CD14-positive monocyte (primary cell): Measurements from ENCODE around the gene RRP12. TPM values are rescaled to one million over a fixed set of nuclear protein-coding genes. Genes with fewer than 3 reads are reported as not detected.

Source experiments
- DNase-seq, 3 donors: peaks; one replicate each; pipeline ENCODE4 v3.0.0-alpha.2; 2011 to 2022
- H2AFZ ChIP-seq: 2 replicates; pipeline ENCODE4 v1.6.0; 2012; ENCODE audit warnings: mild to moderate bottlenecking, low read depth, low read length, inconsistent platforms; ENCODE audit not compliant: insufficient read depth, poor library complexity, severe bottlenecking
- H3K27ac ChIP-seq, 2 donors: 1 replicate in 1 of 2; 2 replicates in 1 of 2; pipeline ENCODE4 v1.5.1; 2012 to 2013; ENCODE audit warnings: low read length in 2 of 2, control low read depth in 1 of 2, inconsistent platforms in 1 of 2, low read depth in 1 of 2, mild to moderate bottlenecking in 1 of 2
- H3K27me3 ChIP-seq, 2 donors: one replicate each; pipeline versions ENCODE4 v1.6.0 to v1.6.1; 2011 to 2013; ENCODE audit warnings: low read length in 2 of 2; ENCODE audit not compliant: control insufficient read depth in 2 of 2, insufficient read depth in 2 of 2
- H3K36me3 ChIP-seq, 2 donors: replicated peaks in 1 of 2; 1 replicate in 1 of 2; 2 replicates in 1 of 2; pipeline versions ENCODE4 v1.5.1 to v1.6.1; 2012 to 2013; ENCODE audit warnings: low read length in 2 of 2, control low read depth in 1 of 2, inconsistent platforms in 1 of 2, mild to moderate bottlenecking in 1 of 2; ENCODE audit not compliant: insufficient read depth in 2 of 2, control insufficient read depth in 1 of 2
- H3K4me1 ChIP-seq, 2 donors: 1 replicate in 1 of 2; 2 replicates in 1 of 2; pipeline versions ENCODE4 v1.5.1 to v1.6.1; 2012 to 2013; ENCODE audit warnings: low read length in 2 of 2, control low read depth in 1 of 2, inconsistent platforms in 1 of 2, mild to moderate bottlenecking in 1 of 2, moderate library complexity in 1 of 2; ENCODE audit not compliant: insufficient read depth in 2 of 2, control insufficient read depth in 1 of 2
- H3K4me2 ChIP-seq: replicated peaks from 2 replicates; pipeline ENCODE3; 2012; ENCODE audit warnings: low read length, moderate library complexity, mild to moderate bottlenecking; ENCODE audit not compliant: poor library complexity, severe bottlenecking; ENCODE audit errors: extremely low read depth
- H3K4me3 ChIP-seq, 3 experiments: fragments of 200-600 bp in 1 of 3; sonication (generic) in 1 of 3; replicated peaks in 1 of 3; 1 replicate in 2 of 3; 2 replicates in 1 of 3; pipeline ENCODE4 v1.5.1; 2011 to 2013; ENCODE audit warnings: low read length in 3 of 3, mild to moderate bottlenecking in 3 of 3, control low read depth in 2 of 3, low read depth in 2 of 3, inconsistent platforms in 1 of 3, moderate library complexity in 1 of 3
- H3K79me2 ChIP-seq: 2 replicates; pipeline ENCODE4 v1.6.0; 2012; ENCODE audit warnings: mild to moderate bottlenecking, control low read depth, inconsistent platforms, low read length, moderate library complexity; ENCODE audit not compliant: insufficient read depth
- H3K9ac ChIP-seq: 2 replicates; pipeline ENCODE4 v1.6.0; 2017; ENCODE audit warnings: low read length, mild to moderate bottlenecking; ENCODE audit not compliant: insufficient read depth, poor library complexity, severe bottlenecking
- H3K9me3 ChIP-seq, 2 donors: replicated peaks in 1 of 2; 1 replicate in 1 of 2; 2 replicates in 1 of 2; pipeline versions ENCODE4 v1.5.1 to v1.6.1; 2012 to 2013; ENCODE audit warnings: low read length in 2 of 2, control low read depth in 1 of 2; ENCODE audit not compliant: control insufficient read depth in 1 of 2, insufficient read depth in 1 of 2
- H4K20me1 ChIP-seq: 2 replicates; pipeline ENCODE4 v1.6.0; 2012; ENCODE audit warnings: mild to moderate bottlenecking, low read length, control low read depth, moderate library complexity; ENCODE audit not compliant: insufficient read depth
- H3K27ac Mint-ChIP-seq, 7 donors: one replicate each; pipeline ENCODE4 v1.8.0; 2020; ENCODE audit warnings: mild to moderate bottlenecking in 7 of 7, mixed read lengths in 7 of 7, moderate library complexity in 6 of 7, inconsistent platforms in 2 of 7
- H3K27me3 Mint-ChIP-seq, 3 donors: one replicate each; pipeline ENCODE4 v1.8.0; 2021 to 2022; ENCODE audit warnings: low read depth in 3 of 3, mild to moderate bottlenecking in 3 of 3, mixed read lengths in 3 of 3, moderate library complexity in 3 of 3, inconsistent platforms in 1 of 3
- H3K36me3 Mint-ChIP-seq, 2 donors: one replicate each; pipeline ENCODE4 v1.8.0; 2020; ENCODE audit warnings: mixed read lengths in 2 of 2, inconsistent platforms in 1 of 2, mild to moderate bottlenecking in 1 of 2
- H3K4me1 Mint-ChIP-seq: one replicate; pipeline ENCODE4 v1.8.0; 2020; ENCODE audit warnings: mild to moderate bottlenecking, mixed read lengths
- H3K4me3 Mint-ChIP-seq, 2 donors: one replicate each; pipeline ENCODE4 v1.8.0; 2020; ENCODE audit warnings: mild to moderate bottlenecking in 2 of 2, mixed read lengths in 2 of 2, moderate library complexity in 1 of 2
- H3K9me3 Mint-ChIP-seq, 7 donors: one replicate each; pipeline ENCODE4 v1.8.0; 2020 to 2022; ENCODE audit warnings: mixed read lengths in 7 of 7, mild to moderate bottlenecking in 6 of 7, moderate library complexity in 6 of 7, inconsistent platforms in 2 of 7
- WGBS: methylation state at CpG from one replicate; pipeline ENCODE4 v1.1.5; 2013; ENCODE audit warnings: missing lambda C conversion rate; ENCODE audit not compliant: insufficient coverage; 5-methylcytosine and 5-hydroxymethylcytosine counted together
- intact Hi-C, 2 donors: fragments of 100-400 bp; cut with micrococcal nuclease; formaldehyde crosslinking; loops; one replicate each; pipeline versions ENCODE4 v1.15.0 to v1.15.1; 2023
- polyA plus RNA-seq, 3 donors: library from polyadenylated mRNA; depleted of rRNA in 1 of 3; unstranded in 2 of 3; stranded (reverse) in 1 of 3; fragments of 300-500 nt in 2 of 3; fragments of >200 nt in 1 of 3; fragmentation: Illumina TruSeq in 2 of 3; gene quantifications; 1 replicate in 2 of 3; 2 replicates in 1 of 3; pipeline ENCODE4 v1.2.3, GENCODE V29; 2012 to 2021
- TF ChIP-seq, protein P1 (sequence below): fragments of 200-600 bp; IDR thresholded peaks from one replicate; pipeline ENCODE4 v1.8.0; 2022; ENCODE audit warnings: antibody characterized with exemption, mild to moderate bottlenecking

The RRP12 gene
- polyA plus RNA-seq, 3 donors, result 31.0 to 98.7 (median 44.3) TPM

DNA sequence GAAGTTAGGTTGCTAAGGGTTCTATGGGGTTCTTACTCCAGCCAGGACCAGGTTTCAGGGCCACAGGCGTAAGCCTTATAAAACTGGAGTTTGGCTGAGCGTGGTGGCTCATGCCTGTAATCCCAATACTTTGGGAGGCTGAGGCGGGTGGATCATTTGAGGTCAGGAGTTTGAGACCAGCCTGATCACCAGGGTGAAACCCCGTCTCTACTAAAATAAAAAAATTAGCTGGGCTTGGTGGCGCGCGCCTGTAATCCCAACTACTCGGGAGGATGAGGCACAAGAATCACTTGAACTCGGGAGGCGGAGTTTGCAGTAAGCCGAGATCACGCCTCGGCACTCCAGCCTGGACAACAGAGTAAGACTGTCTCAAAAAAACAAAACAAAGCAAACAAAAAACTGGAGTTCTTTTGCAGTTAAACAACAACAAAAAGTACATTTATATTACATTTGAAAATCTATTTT, 347 bp upstream of the RRP12 start:
- peaks cover 4 to 17% of the 10 kb centered on the region in 2 donors for H3K36me3 ChIP-seq
- DNase-seq, result no peak
- Mint-ChIP-seq H3K27me3 (peaks cover 0 to 2% (median 0%) of the 10 kb centered on the region in 3 donors), H3K9me3 (no peaks in the 10 kb centered on the region), H3K27ac (peak overlapping the region; percentile 97 to 100 (median 98)), H3K36me3 (peaks cover 8 to 22% of the 10 kb centered on the region in 2 donors), H3K4me1 (peaks cover 39% of the 10 kb centered on the region), H3K4me3 (peak overlapping the region; percentile 91 to 94)
- no peaks in the 10 kb centered on the region for H3K9me3 ChIP-seq
- peaks cover 6% of the 10 kb centered on the region for H4K20me1 ChIP-seq
- peaks cover 55 to 65% of the 10 kb centered on the region in 2 donors for H3K4me1 ChIP-seq
- TF ChIP-seq, protein P1, sequence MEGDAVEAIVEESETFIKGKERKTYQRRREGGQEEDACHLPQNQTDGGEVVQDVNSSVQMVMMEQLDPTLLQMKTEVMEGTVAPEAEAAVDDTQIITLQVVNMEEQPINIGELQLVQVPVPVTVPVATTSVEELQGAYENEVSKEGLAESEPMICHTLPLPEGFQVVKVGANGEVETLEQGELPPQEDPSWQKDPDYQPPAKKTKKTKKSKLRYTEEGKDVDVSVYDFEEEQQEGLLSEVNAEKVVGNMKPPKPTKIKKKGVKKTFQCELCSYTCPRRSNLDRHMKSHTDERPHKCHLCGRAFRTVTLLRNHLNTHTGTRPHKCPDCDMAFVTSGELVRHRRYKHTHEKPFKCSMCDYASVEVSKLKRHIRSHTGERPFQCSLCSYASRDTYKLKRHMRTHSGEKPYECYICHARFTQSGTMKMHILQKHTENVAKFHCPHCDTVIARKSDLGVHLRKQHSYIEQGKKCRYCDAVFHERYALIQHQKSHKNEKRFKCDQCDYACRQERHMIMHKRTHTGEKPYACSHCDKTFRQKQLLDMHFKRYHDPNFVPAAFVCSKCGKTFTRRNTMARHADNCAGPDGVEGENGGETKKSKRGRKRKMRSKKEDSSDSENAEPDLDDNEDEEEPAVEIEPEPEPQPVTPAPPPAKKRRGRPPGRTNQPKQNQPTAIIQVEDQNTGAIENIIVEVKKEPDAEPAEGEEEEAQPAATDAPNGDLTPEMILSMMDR, result no peak
- peak overlapping the region; percentile 81 for H3K4me2 ChIP-seq
- H3K9ac ChIP-seq, result peak overlapping the region; percentile 96
- WGBS, result 53% methylated on average over 3 of the region's 13 CpGs
- peaks cover 29% of the 10 kb centered on the region for H3K79me2 ChIP-seq
- intact Hi-C loops, result loop anchor here (2.0 to 5.0 kb wide), 3 partner anchors 34 to 96 kb away; partner anchors contain the start of genes MMS19 (in 1 of the 2) and UBTD1 (in 1 of the 2)
- peak overlapping the region; percentile 87 to 98 for H3K27ac ChIP-seq
- peak overlapping the region in 1 of 3 experiments; percentile 97 for H3K4me3 ChIP-seq
- no peaks in the 10 kb centered on the region for H3K27me3 ChIP-seq
- H2AFZ ChIP-seq, result no peak overlapping the region

DNA sequence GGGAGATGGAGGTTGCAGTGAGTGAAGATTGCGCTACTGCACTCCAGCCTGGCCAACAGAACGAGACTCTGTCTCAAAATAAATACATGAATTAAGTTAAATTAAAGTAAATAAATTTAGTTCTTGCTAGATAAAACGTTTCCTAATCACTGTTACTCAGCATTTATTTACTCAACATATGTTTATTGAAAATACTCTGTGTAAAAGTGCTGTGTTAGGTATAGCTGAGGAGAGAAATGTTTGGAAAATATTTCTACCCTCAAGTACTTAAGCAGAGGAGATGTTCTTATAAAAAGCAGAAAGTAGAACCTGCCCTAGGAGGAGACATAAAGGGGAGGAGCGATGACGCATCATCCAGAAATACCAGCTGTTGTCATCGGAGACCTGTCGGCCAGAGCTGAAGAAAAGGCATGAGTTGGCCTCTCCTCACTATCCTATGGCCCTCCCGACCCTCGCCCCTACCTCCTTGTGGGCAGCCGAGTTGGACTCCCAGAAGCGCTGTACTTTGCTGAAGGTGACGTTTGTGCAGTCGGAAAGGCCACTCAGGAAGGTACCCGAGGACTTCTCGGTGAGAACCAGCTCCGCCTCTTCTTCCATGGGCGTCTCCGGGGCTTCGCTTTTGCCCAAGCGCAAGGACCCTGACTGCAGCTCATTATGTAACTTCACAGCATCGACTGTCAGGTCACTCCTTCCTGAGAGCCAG, 1.1 kb downstream of the RRP12 start:
- Histone ChIP-seq H3K4me3 (peak overlapping the region; percentile 73 to 97 (median 85)), H2AFZ (no peak overlapping the region), H3K9me3 (no peaks in the 10 kb centered on the region), H3K9ac (peak overlapping the region; percentile 96), H3K36me3 (peaks cover 17 to 31% of the 10 kb centered on the region in 2 donors), H3K79me2 (peaks cover 30% of the 10 kb centered on the region), H3K4me1 (peaks cover 40 to 50% of the 10 kb centered on the region in 2 donors), H4K20me1 (peaks cover 6% of the 10 kb centered on the region), H3K4me2 (peak overlapping the region; percentile 81), H3K27ac (peak overlapping the region; percentile 87 to 98), H3K27me3 (no peaks in the 10 kb centered on the region)
- Mint-ChIP-seq H3K4me3 (peak overlapping the region; percentile 91 to 94), H3K4me1 (peaks cover 29% of the 10 kb centered on the region), H3K27me3 (peaks cover 0 to 2% (median 0%) of the 10 kb centered on the region in 3 donors), H3K27ac (peak overlapping the region; percentile 97 to 100 (median 98)), H3K36me3 (peaks cover 16 to 37% of the 10 kb centered on the region in 2 donors), H3K9me3 (no peaks in the 10 kb centered on the region)
- TF ChIP-seq, protein P1, result no peak
- intact Hi-C loops, result loop anchor here (2.0 to 5.0 kb wide), 3 partner anchors 33 to 97 kb away; partner anchors contain the start of genes MMS19 (in 1 of the 2) and UBTD1 (in 1 of the 2)
- peak; percentile 75 to 83 (median 81) for DNase-seq
- WGBS, result 35% methylated on average over 14 of the region's 21 CpGs
